Measurements from ENCODE around the gene ATP1A2.

The ATP1A2 gene

DNA sequence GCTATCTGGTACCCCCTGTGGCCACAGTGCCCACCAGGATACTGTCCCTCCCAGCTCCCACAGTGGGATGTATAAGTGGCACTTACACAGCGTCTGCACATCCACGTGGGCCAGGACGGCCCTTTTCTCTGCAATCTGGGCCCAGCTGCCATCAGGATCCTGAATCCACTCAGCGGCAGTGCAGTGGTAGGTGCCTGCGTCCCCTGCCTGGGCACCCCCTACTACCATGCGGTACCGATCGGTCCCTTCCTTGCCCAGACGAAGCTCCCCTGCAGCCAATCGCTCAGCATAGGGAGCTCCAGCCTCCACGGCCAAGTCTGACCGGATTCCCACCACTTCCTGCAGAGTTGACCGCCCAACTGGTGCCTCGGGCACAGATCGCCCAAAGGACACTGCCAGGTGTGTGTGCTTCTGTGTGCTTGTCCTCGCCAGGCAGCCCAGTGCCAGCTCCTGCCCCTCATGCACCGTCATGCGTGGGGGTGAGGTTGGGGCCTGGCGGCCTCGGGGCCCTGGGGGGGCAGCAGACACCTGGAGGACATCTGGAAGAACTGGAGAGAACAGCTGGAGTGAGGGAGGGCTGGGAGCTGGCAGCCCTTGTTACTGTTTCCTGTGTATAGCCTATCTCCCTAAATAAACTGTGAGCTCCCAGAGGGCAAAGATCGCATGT is 21.8 kb upstream of the ATP1A2 start:
- TF ChIP-seq FOXP2 (optimal IDR thresholded peaks at IDR 0.05; ENCODE audit: borderline replicate concordance, extremely low read depth, extremely low read length, insufficient read depth) (no peak), SIN3A (IDR thresholded peaks at IDR 0.05; ENCODE audit: borderline replicate concordance, insufficient read depth, low read length) (no peak), REST (IDR thresholded peaks at IDR 0.05; ENCODE audit: insufficient read depth in 1 of 2, low read depth in 2 of 2, low read length in 2 of 2) (no peak), TAF1 (IDR thresholded peaks at IDR 0.05; ENCODE audit: borderline replicate concordance, insufficient read depth, low read length) (no peak), POLR2AphosphoS5 (IDR thresholded peaks at IDR 0.05; ENCODE audit: low read depth, low read length) (no peak)

DNA sequence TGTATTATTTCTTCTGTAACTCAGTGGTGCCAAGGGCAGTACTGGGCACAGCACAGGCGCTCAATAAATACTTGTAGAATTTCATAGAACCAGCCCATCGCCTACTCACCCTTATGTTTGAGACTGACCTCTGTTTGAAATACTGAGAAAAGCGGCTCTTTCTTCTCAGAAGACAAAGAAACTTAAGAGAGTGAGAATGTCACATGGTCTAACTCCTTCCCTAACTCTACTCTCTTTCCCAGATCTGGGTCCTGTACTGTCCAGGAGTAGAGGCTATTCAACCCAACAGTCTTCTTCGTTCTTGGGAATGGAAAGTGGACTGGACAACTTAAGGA is 21.3 kb upstream of the ATP1A2 start:
- TF ChIP-seq REST (IDR thresholded peaks at IDR 0.05; ENCODE audit: insufficient read depth in 1 of 2, low read depth in 2 of 2, low read length in 2 of 2): no peak
- no peak for TF ChIP-seq TAF1 (IDR thresholded peaks at IDR 0.05; ENCODE audit: borderline replicate concordance, insufficient read depth, low read length)
- TF ChIP-seq FOXP2 (optimal IDR thresholded peaks at IDR 0.05; ENCODE audit: borderline replicate concordance, extremely low read depth, extremely low read length, insufficient read depth): no peak
- TF ChIP-seq SIN3A (IDR thresholded peaks at IDR 0.05; ENCODE audit: borderline replicate concordance, insufficient read depth, low read length): no peak
- TF ChIP-seq POLR2AphosphoS5 (IDR thresholded peaks at IDR 0.05; ENCODE audit: low read depth, low read length): no peak

DNA sequence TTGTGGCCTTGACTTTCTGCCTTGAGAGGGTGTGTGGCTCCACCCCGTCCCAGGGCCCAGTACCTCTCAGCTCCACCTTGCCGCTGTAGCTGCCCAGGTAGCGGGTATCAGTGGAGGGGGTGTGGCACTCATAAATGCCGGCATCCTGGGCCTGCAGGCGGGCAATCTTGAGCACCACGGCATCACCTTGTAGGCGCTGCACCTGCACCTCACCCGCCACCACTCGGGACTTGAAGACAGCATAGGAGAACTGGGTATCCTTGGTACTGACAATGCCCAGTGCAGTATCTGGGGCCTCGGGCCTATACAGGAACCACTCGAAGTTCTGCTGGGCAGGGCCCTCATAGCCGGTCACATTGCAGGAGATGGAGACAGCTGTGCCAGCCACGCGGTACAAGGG is 20.8 kb upstream of the ATP1A2 start:
- TF ChIP-seq REST (IDR thresholded peaks at IDR 0.05; ENCODE audit: insufficient read depth in 1 of 2, low read depth in 2 of 2, low read length in 2 of 2) (no peak), TAF1 (IDR thresholded peaks at IDR 0.05; ENCODE audit: borderline replicate concordance, insufficient read depth, low read length) (no peak), FOXP2 (optimal IDR thresholded peaks at IDR 0.05; ENCODE audit: borderline replicate concordance, extremely low read depth, extremely low read length, insufficient read depth) (no peak), POLR2AphosphoS5 (IDR thresholded peaks at IDR 0.05; ENCODE audit: low read depth, low read length) (no peak), SIN3A (IDR thresholded peaks at IDR 0.05; ENCODE audit: borderline replicate concordance, insufficient read depth, low read length) (no peak)

DNA sequence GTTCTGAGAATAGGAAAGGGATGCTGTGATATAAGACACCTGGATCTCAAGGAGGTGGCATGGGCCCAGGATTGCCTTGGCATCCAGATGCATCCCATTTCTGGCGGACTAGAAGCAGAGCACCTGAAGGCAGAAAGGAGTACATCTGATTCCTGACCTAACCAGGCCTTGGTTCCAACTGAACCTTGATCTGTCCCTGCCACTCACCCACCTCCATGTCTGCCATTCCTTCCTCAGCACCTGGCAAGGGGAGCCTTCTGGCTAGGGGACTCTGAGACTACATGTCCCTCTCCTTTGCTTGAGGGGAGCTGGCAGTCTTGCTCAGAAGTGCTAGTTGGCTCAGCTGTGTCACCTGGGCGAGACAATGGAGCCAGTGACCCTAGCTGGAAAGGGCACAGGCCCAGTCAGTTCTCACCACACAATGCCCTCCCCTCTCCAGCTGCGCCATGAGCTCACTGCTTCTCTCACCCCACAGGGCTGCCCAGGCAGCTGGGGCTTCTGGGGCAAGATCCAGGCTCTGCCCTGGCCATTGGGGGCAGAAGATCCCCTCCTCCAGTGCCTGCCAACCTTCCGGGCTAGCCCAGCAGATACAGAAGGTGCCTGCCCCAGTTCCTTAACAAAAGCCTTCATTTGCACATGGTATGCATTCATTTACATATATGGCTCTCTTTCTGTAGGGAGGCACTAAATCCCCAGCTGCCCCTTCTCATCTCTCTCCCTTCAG is 20.0 kb upstream of the ATP1A2 start:
- no peak for TF ChIP-seq SIN3A (IDR thresholded peaks at IDR 0.05; ENCODE audit: borderline replicate concordance, insufficient read depth, low read length)
- no peak for TF ChIP-seq FOXP2 (optimal IDR thresholded peaks at IDR 0.05; ENCODE audit: borderline replicate concordance, extremely low read depth, extremely low read length, insufficient read depth)
- TF ChIP-seq TAF1 (IDR thresholded peaks at IDR 0.05; ENCODE audit: borderline replicate concordance, insufficient read depth, low read length): no peak
- TF ChIP-seq REST (IDR thresholded peaks at IDR 0.05; ENCODE audit: insufficient read depth in 1 of 2, low read depth in 2 of 2, low read length in 2 of 2): no peak
- no peak for TF ChIP-seq POLR2AphosphoS5 (IDR thresholded peaks at IDR 0.05; ENCODE audit: low read depth, low read length)
